Effector CD8-positive, alpha-beta T cell (primary cell): Measurements from ENCODE around the gene POM121C.
A peak's percentile ranks its signal among the peaks of the same experiment; 100 is the strongest.
"Not testable (repeated sequence)": the region's sequence is repeated elsewhere in the genome, so short reads cannot be mapped to it uniquely, and the experiment has no call there.

Experiments
- DNase-seq: peaks from one replicate; lab custom pipeline; 2025; lab: John Stamatoyannopoulos, UW
- total RNA-seq, 4 experiments: gene quantifications; one replicate each; lab custom pipeline; 2026; lab: John Stamatoyannopoulos, UW

POM121C gene
- 26.2 to 36.5 (median 31.2) reads per million in 4 experiments for total RNA-seq

GRCh38 chr7:75485979-75486643 is at the start of gene POM121C:
TSS of gene POM121C (minus strand) at chr7:75486299. CDS start at chr7:75441496, 44,803 bp downstream.
- DNase-seq = peak; percentile 73

GRCh38 chr7:75534727-75535307 is 48.7 kb upstream of the POM121C start:
- no peak for DNase-seq

DNA sequence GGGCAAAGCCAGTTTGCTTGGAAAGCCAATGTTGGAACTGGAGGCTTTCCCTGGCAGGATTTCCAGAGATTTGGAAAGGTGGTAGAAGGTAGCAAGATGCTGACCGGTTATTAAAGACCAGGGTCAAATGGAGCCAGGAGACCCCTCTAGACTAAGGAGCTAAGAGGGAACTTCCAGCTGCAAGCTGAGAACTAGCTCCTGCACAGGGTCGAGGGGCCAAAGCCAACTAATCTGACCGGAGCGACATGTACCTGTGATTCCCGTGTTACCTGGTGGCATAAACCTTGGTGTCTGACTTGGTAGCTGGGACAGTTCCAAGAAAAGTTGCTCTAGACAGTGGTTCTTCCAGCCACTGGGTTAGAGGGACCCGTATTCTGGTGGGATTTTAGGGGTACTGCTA is 47.8 kb upstream of the POM121C start:
- no peak for DNase-seq

DNA sequence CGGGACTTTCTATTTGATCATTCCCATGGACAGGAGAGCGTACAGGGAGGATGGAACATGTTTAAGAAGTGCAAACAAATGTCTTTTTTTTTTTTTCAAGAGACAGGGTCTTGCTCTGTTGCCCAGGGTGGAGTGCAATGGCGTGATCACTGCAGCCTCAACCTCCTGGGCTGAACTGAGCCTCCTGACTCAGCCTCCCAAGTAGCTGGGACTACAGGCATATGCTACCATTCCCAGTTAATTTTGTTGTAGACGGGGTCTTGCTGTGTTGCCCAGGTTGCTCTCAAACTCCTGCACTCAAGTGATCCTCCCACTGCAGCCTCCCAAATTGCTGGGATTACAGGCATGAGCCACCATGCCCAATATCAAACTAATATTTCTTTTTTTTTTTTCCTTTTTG is 46.5 kb upstream of the POM121C start:
- DNase-seq = no peak

- DNase-seq = no peak
Observed at GRCh38 chr7:75531359-75531821, 45.3 kb upstream of the POM121C start.

DNA sequence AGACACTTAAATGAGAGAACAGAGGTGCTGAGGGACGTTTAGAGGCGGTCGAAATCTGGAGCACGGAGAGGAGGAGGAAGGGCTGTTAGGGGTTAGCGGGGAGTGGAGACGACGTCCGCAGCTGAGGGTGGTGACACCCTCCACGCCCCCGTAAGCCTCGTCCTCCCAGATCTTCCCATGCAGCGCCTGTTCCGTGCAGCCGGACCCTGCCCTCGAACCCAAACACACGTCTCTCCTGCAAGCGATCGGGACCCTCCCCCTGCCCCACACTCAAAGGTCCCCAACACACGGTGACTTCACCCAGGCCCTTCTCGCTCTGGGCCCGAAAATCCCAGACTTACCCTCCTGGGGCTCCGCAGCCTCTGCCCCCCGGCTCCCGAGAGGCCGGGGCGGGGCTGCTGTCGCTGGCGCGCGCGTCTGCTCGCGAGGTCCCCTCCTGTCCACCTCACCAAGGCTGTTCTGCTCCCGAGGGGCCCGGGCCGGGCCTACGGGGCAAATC is 41.2 kb upstream of the POM121C start:
- DNase-seq = not testable (repeated sequence)

- not testable (repeated sequence) for DNase-seq
Observed at GRCh38 chr7:75521727-75522126, 35.6 kb upstream of the POM121C start.

GRCh38 chr7:75518842-75519241 is 32.7 kb upstream of the POM121C start:
- not testable (repeated sequence) for DNase-seq

GRCh38 chr7:75509033-75509432 is 22.9 kb upstream of the POM121C start:
- not testable (repeated sequence) for DNase-seq

DNA sequence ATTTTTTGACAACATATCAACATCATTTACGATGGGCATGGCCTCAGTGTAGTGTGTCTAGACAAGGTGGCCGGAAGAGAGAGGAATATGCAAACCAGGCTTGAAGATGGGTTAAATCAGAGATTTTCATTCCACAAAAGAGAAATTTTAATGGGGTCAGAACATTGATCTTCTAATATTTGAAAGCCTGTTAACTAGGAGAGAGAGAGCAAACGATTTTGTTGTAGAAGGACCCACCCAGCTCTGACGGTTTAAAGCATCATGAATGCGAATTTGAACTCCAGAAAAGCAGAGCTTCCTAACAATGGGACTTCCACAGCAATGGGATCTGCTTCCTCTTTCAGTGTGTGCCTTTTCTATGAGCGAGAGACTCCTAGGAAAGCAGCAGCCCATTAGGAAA is 5.9 kb upstream of the POM121C start, which contains the start of gene SPDYE5:
TSS of gene SPDYE5 (plus strand) at position 301 of the 400 bp plus-strand sequence. CDS start 1,728 bp downstream, outside the sequence.
- DNase-seq = not testable (repeated sequence)

DNA sequence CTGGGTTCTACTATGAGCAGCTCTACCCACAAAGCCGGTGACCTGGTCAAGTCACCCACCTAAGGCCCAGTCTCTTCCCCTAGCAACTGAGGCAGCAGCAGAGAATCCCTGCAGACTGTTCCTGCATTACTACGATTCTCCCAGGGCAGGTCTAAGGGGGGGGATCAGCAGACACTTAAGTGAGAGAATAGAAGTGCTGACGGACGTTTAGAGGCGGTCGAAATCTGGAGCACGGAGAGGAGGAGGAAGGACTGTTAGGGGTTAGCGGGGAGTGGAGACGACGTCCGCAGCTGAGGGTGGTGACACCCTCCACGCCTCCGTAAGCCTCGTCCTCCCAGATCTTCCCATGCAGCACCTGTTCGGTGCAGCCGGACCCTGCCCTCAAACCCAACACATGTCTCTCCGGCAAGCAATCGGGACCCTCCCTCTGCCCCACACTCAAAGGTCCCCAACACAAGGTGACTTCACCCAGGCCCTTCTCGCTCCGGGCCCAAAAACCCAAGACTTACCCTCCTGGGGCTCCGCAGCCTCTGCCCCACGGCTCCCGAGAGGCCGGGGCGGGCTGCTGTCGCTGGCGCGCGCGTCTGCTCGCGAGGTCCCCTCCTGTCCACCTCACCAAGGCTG is 632 bp downstream of the POM121C start:
- DNase-seq = not testable (repeated sequence)

DNA sequence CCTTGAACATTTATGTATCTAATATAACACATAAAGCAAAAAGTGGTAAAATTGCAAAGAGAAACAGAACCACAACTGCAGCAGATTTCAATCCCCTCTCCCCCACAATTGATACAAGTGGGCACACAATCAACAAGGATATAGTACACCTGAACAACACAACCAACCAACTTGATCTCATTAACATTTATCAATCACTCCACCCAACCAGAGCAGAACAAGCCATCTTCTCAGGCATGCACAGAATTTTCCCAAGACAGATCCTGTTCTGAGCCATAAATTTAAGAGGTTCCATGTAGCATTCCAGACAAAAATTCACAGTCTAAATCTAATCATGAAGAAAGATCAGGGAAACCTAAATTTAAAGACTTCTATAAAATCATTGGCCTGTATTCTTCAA is 5.8 kb downstream of the POM121C start:
- not testable (repeated sequence) for DNase-seq

- not testable (repeated sequence) for DNase-seq
Observed at GRCh38 chr7:75477457-75477856, 8.6 kb downstream of the POM121C start.

- not testable (repeated sequence) for DNase-seq
Observed at GRCh38 chr7:75470166-75470565, 15.9 kb downstream of the POM121C start.

GRCh38 chr7:75460541-75460940 is 25.6 kb downstream of the POM121C start:
- not testable (repeated sequence) for DNase-seq

- not testable (repeated sequence) for DNase-seq
Observed at GRCh38 chr7:75458034-75458433, 28.1 kb downstream of the POM121C start.

DNA sequence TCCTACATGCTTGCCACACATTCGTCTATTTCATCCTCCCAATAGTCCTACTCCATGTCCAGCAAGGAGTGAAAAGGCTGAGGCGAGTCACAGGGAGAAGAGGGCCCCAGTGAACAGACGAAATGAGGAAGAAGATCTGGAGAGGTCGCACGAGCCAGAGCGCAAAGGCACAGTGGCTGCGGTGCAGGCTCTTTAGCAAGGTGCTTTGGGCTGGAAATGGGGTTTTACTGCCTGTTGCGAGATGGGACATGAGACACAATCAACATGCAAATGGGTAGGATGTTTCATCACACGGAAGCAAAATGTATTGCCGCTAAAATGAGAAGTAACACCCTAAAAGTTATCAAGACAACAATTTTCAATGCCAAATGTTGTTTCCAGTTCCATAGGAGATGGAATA is 29.7 kb downstream of the POM121C start:
- not testable (repeated sequence) for DNase-seq

GRCh38 chr7:75452494-75452955 is 33.6 kb downstream of the POM121C start:
- DNase-seq = not testable (repeated sequence)

DNA sequence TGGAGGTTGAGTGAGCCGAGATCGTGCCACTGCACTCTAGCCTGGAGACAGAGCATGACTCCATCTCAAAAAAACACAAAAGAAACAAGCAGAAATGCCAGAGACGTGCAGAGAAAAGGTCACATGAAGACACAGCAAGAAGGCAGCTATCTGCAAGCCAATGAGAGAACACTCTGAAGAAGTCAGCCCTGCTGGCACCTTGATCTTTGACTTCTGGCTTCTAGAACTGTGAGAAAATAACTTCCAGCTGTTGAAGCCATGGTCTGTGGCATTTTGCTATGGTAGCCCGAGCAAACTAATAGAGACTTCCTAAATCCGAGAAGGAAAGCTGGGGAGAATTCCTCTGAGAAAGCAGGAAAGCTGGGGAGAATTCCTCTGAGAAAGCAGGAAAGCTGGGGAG is 36.2 kb downstream of the POM121C start:
- not testable (repeated sequence) for DNase-seq

- peak; percentile 2 for DNase-seq
Observed at GRCh38 chr7:75442465-75443111, 43.5 kb downstream of the POM121C start.

DNA sequence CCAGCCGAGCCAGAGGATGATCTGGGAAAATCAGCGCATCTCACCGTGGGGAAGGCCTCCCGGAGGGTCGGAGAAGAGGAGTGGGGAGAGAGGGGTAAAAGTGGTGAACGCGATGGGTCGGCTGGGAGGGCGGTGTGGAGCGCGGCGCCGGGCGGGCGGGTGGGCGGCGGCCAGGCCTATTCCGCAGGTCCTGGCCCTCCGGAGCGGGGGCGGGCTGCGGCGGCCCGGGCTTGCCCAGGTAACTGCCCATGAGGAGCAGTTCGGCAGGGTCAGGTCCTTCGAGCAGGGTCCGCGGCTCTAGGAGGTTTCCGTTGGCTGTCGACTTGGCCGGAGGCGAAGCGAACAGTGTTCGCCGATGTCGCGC is 44.0 kb downstream of the POM121C start:
- not testable (repeated sequence) for DNase-seq

- not testable (repeated sequence) for DNase-seq
Observed at GRCh38 chr7:75439000-75439399, 47.1 kb downstream of the POM121C start.
